A549 (cell line): ENCODE measurements around the gene RRP8. TPM values are rescaled to one million over a fixed set of nuclear protein-coding genes. Genes with fewer than 3 reads are reported as not detected.

Source experiments
- ATAC-seq, 2 experiments: fragments of 200-7000 bp in 1 of 2; fragments of >200 bp in 1 of 2; cut with Nextera tagmentation in 1 of 2; cut with Tn5 transposase in 1 of 2; 3 replicates each; pipeline versions ENCODE4 v1.8.0 to v1.9.1; 2018 to 2020; ENCODE audit warnings: mild to moderate bottlenecking in 1 of 2, moderate library complexity in 1 of 2
- CTCF ChIA-PET: fragments of 300-600 bp; sonication (Branson Sonifier 250); formaldehyde crosslinking; extraction: SDS; loops from one replicate; lab custom pipeline; 2021; ENCODE audit warnings: antibody characterized with exemption, inconsistent platforms; lab: Yijun Ruan, JAX
- POLR2A ChIA-PET: fragments of 350-600 bp; formaldehyde crosslinking; extraction: SDS; loops from one replicate; lab custom pipeline; 2021; ENCODE audit warnings: antibody characterized with exemption, inconsistent platforms; lab: Yijun Ruan, JAX
- DNase-seq, 2 experiments: peaks; one replicate each; pipeline versions ENCODE4 v3.0.0 to v3.0.0-alpha.2; 2011 to 2016; ENCODE audit warnings: low read depth in 1 of 2, low spot score in 1 of 2
- FAIRE-seq: peaks from 2 replicates; lab custom pipeline; 2011; peaks lifted over from hg19 to GRCh38; lab: Jason Lieb, UNC
- H3K27ac ChIP-seq, 2 experiments: fragments of >200 bp; sonication (Bioruptor Twin); formaldehyde crosslinking; 3 replicates each; pipeline ENCODE4 v1.5.1; 2016 to 2017
- H3K4me1 ChIP-seq: fragments of >200 bp; sonication (Bioruptor Twin); formaldehyde crosslinking; 3 replicates; pipeline ENCODE4 v1.6.1; 2016
- H3K4me2 ChIP-seq: fragments of >200 bp; sonication (Bioruptor Twin); formaldehyde crosslinking; 3 replicates; pipeline ENCODE4 v1.6.1; 2016
- H3K4me3 ChIP-seq: fragments of >200 bp; sonication (Bioruptor Twin); formaldehyde crosslinking; 3 replicates; pipeline ENCODE4 v1.5.1; 2016
- H3K9me3 ChIP-seq: fragments of >200 bp; sonication (Bioruptor Twin); formaldehyde crosslinking; 3 replicates; pipeline ENCODE4 v1.6.1; 2016
- ATOH8 ChIP-seq: fragments of 250-450 bp; sonication (Bioruptor Pico); IDR thresholded peaks from 2 replicates; pipeline ENCODE4 v1.5.0; 2020; ENCODE audit warnings: low read depth, mild to moderate bottlenecking, moderate library complexity
- CBX8 ChIP-seq: fragments of 200-600 bp; sonication (generic); IDR thresholded peaks from 2 replicates; pipeline ENCODE4 v1.6.1; 2016
- EHMT2 ChIP-seq: fragments of 200-600 bp; sonication (generic); IDR thresholded peaks from 2 replicates; pipeline ENCODE4 v1.6.1; 2016; ENCODE audit warnings: antibody characterized with exemption, low read depth, mild to moderate bottlenecking, moderate library complexity
- ELK1 ChIP-seq: fragments of 150-350 bp; IDR thresholded peaks from 2 replicates; pipeline ENCODE4 v1.6.1; 2014; ENCODE audit warnings: low read depth, mild to moderate bottlenecking, low read length
- ESRRA ChIP-seq: fragments of 150-350 bp; IDR thresholded peaks from 2 replicates; pipeline ENCODE4 v1.6.1; 2014; ENCODE audit warnings: mild to moderate bottlenecking, low read length, borderline replicate concordance
- FOSL2 ChIP-seq, 2 experiments: fragments of 450-650 bp in 1 of 2; fragments of >200 bp in 1 of 2; sonication (Bioruptor Twin) in 1 of 2; formaldehyde crosslinking; IDR thresholded peaks; 2 replicates each; pipeline versions ENCODE4 v1.5.0 to v1.6.1; 2016 to 2020; ENCODE audit warnings: mild to moderate bottlenecking in 1 of 2, moderate library complexity in 1 of 2
- FOXS1 ChIP-seq: fragments of 250-450 bp; sonication (Bioruptor Pico); IDR thresholded peaks from 2 replicates; pipeline ENCODE4 v1.5.0; 2020; ENCODE audit warnings: mild to moderate bottlenecking, moderate library complexity
- HOXA7 ChIP-seq: fragments of 250-450 bp; sonication (Bioruptor Pico); IDR thresholded peaks from 2 replicates; pipeline ENCODE4 v1.5.0; 2020; ENCODE audit warnings: mild to moderate bottlenecking, moderate library complexity
- KDM1A ChIP-seq: fragments of 200-600 bp; sonication (generic); IDR thresholded peaks from 2 replicates; pipeline ENCODE4 v1.6.1; 2016; ENCODE audit warnings: low read depth, mild to moderate bottlenecking
- MAX ChIP-seq: IDR thresholded peaks from 2 replicates; pipeline ENCODE4 v1.6.1; 2012
- MAZ ChIP-seq: fragments of 150-350 bp; IDR thresholded peaks from 2 replicates; pipeline ENCODE4 v1.6.1; 2014; ENCODE audit warnings: antibody characterized with exemption, low read depth, low read length, borderline replicate concordance
- MYC ChIP-seq: IDR thresholded peaks from 2 replicates; pipeline ENCODE4 v1.6.1; 2012; ENCODE audit warnings: mild to moderate bottlenecking, inconsistent platforms, low read length, improper control_type of control experiment, borderline replicate concordance
- PBX3 ChIP-seq: IDR thresholded peaks from 2 replicates; pipeline ENCODE4 v1.6.1; 2012
- POLR2A ChIP-seq: IDR thresholded peaks from 2 replicates; pipeline ENCODE4 v1.6.1; 2012; ENCODE audit warnings: mild to moderate bottlenecking, low read length
- POLR2AphosphoS2 ChIP-seq: conservative IDR thresholded peaks from 2 replicates; pipeline ENCODE4 v1.6.1; 2012; ENCODE audit warnings: low read length, improper control_type of control experiment, inconsistent platforms
- RAD21 ChIP-seq, 2 experiments: fragments of >200 bp in 1 of 2; sonication (Bioruptor Twin) in 1 of 2; formaldehyde crosslinking in 1 of 2; IDR thresholded peaks in 1 of 2; conservative IDR thresholded peaks in 1 of 2; 2 replicates in 1 of 2; 3 replicates in 1 of 2; pipeline ENCODE4 v1.6.1; 2012 to 2018; ENCODE audit warnings: inconsistent platforms in 1 of 2
- RNF2 ChIP-seq: fragments of 200-600 bp; sonication (generic); IDR thresholded peaks from 2 replicates; pipeline ENCODE4 v1.6.1; 2016; ENCODE audit warnings: low read depth, mild to moderate bottlenecking, antibody characterized with exemption, moderate library complexity, borderline replicate concordance
- SMC3 ChIP-seq: fragments of >200 bp; sonication (Bioruptor Twin); formaldehyde crosslinking; IDR thresholded peaks from 3 replicates; pipeline ENCODE4 v1.6.1; 2018; ENCODE audit warnings: inconsistent platforms
- SREBF2 ChIP-seq: fragments of 450-650 bp; IDR thresholded peaks from 2 replicates; pipeline ENCODE4 v1.6.1; 2014; ENCODE audit warnings: mild to moderate bottlenecking, moderate library complexity
- TFCP2L1 ChIP-seq: fragments of 250-450 bp; sonication (Bioruptor Pico); IDR thresholded peaks from 2 replicates; pipeline ENCODE4 v1.5.0; 2021; ENCODE audit warnings: mild to moderate bottlenecking
- TP53 ChIP-seq: fragments of 250-450 bp; sonication (Bioruptor Pico); IDR thresholded peaks from 2 replicates; pipeline ENCODE4 v1.5.0; 2021; ENCODE audit warnings: mild to moderate bottlenecking, moderate library complexity
- ZC3H11A ChIP-seq: fragments of 450-650 bp; IDR thresholded peaks from 2 replicates; pipeline ENCODE4 v1.6.1; 2014; ENCODE audit warnings: antibody characterized with exemption, mild to moderate bottlenecking
- ZSCAN20 ChIP-seq: fragments of 250-450 bp; sonication (Bioruptor Pico); IDR thresholded peaks from 2 replicates; pipeline ENCODE4 v1.8.0; 2022; ENCODE audit warnings: mild to moderate bottlenecking, moderate library complexity
- WGBS: methylation state at CpG from one replicate; pipeline ENCODE4 v1.1.6; 2017; ENCODE audit errors: missing lambda C conversion rate; 5-methylcytosine and 5-hydroxymethylcytosine counted together
- polyA plus RNA-seq, 4 experiments: library from polyadenylated mRNA; depleted of rRNA in 3 of 4; stranded (reverse); fragments of >200 nt; fragmentation: RNase III in 1 of 4; extraction: RNeasy Plus Mini Kit Qiagen cat#74134 plus additional on column Dnase treatment in 1 of 4; gene quantifications; 2 replicates in 3 of 4; 3 replicates in 1 of 4; pipeline ENCODE4 v1.2.3, GENCODE V29; 2011 to 2017

Gene RRP8
- polyA plus RNA-seq, 2 of the 4 experiments (the other 2 are of a cell fraction) = 14.5 to 25.9 TPM

- TF ChIP-seq RNF2 (no peak), PBX3 (no peak), FOXS1 (CRISPR knock-in tag) (no peak), ZSCAN20 (CRISPR knock-in tag) (no peak), POLR2A (no peak), TFCP2L1 (CRISPR knock-in tag) (no peak), SREBF2 (no peak), MAX (no peak), ZC3H11A (no peak), MAZ (no peak), TP53 (CRISPR knock-in tag) (no peak), ATOH8 (CRISPR knock-in tag) (no peak), ELK1 (no peak), KDM1A (no peak), HOXA7 (CRISPR knock-in tag) (no peak), SMC3 (no peak), FOSL2 (IDR thresholded peaks at IDR 0.05) (no peak), FOSL2 (CRISPR knock-in tag; IDR thresholded peaks at IDR 0.05) (no peak), RAD21 (conservative IDR thresholded peaks at IDR 0.05 in 1 of 2, IDR thresholded peaks at IDR 0.05 in 1 of 2) (no peak), POLR2AphosphoS2 (no peak), CBX8 (no peak)
- TF ChIP-seq, all 56 proteins: peak for 0
- no peak for DNase-seq
- Histone ChIP-seq H3K4me2 (no peak overlapping the region), H3K4me3 (no peak overlapping the region), H3K9me3 (no peaks in the 10 kb centered on the region), H3K27ac (no peak overlapping the region), H3K4me1 (no peaks in the 10 kb centered on the region)
- ChIA-PET CTCF (interaction anchor here (0.6 to 1.1 kb wide), 3 partner anchors 29 to 60 kb away, joined by 3 read pairs; no protein-coding TSS in a partner anchor), POLR2A (no interaction called here)
- ATAC-seq = no peak
- FAIRE-seq = no peak
- WGBS = 56% methylated on average over 3 of the region's 3 CpGs
These were observed 42.1 kb downstream of the RRP8 start for GRCh38 chr11:6561288-6561687.

GRCh38 chr11:6559369-6559768, 44.0 kb downstream of the RRP8 start:
- H3K4me3 ChIP-seq = no peak overlapping the region
- no peak for TF ChIP-seq FOXS1 (CRISPR knock-in tag)
- no peak for TF ChIP-seq ZSCAN20 (CRISPR knock-in tag)
- no peak for TF ChIP-seq ATOH8 (CRISPR knock-in tag)
- no peak for TF ChIP-seq EHMT2
- no peak for TF ChIP-seq RAD21 (conservative IDR thresholded peaks at IDR 0.05 in 1 of 2, IDR thresholded peaks at IDR 0.05 in 1 of 2)
- TF ChIP-seq ESRRA = no peak
- TF ChIP-seq MYC = no peak
- ChIA-PET POLR2A (no interaction called here), CTCF (interaction anchor here (1.4 kb wide), 1 partner anchor 13 kb away, joined by 3 read pairs; no protein-coding TSS in a partner anchor)
- no peak for ATAC-seq
- H3K9me3 ChIP-seq = no peaks in the 10 kb centered on the region
- no peaks in the 10 kb centered on the region for H3K4me1 ChIP-seq
- WGBS = 87% methylated on average over 1 of the region's 1 CpG
- FAIRE-seq = no peak
- no peak overlapping the region for H3K27ac ChIP-seq
- H3K4me2 ChIP-seq = no peak overlapping the region
- DNase-seq = no peak
